SK-N-SH (cell line): ENCODE data around the gene TNN. TPM values are rescaled to one million over a fixed set of nuclear protein-coding genes. Genes with fewer than 3 reads are reported as not detected.

ENCODE experiments used
- CTCF ChIA-PET: fragments of 300-600, 350-600 bp; formaldehyde crosslinking; extraction: SDS; loops from one replicate; lab custom pipeline; 2021; lab: Yijun Ruan, JAX
- POLR2A ChIA-PET: fragments of 350-600 bp; sonication (Branson Sonifier 250); formaldehyde crosslinking; extraction: SDS; loops from one replicate; lab custom pipeline; 2020; ENCODE audit warnings: antibody characterized with exemption, inconsistent platforms; lab: Yijun Ruan, JAX
- DNase-seq: peaks from one replicate; pipeline ENCODE4 v3.0.0; 2012
- H2AFZ ChIP-seq: fragments of 200-600 bp; sonication (generic); 2 replicates; pipeline ENCODE4 v1.8.1; 2016; ENCODE audit warnings: antibody characterized with exemption, mild to moderate bottlenecking, low read depth
- H3F3A ChIP-seq: fragments of 200-600 bp; sonication (generic); replicated peaks from 2 replicates; pipeline ENCODE3; 2016; ENCODE audit warnings: antibody characterized with exemption, mild to moderate bottlenecking; ENCODE audit not compliant: insufficient read depth
- H3K27ac ChIP-seq, 2 experiments: fragments of 200-500 bp in 1 of 2; fragments of 200-600 bp in 1 of 2; sonication (Bioruptor generic) in 1 of 2; sonication (generic), shearing (Covaris generic) in 1 of 2; 2 replicates each; pipeline versions ENCODE4 v1.5.1 to v1.6.1; 2014 to 2016; ENCODE audit warnings: low read depth in 2 of 2, inconsistent platforms in 1 of 2, low read length in 1 of 2, mild to moderate bottlenecking in 1 of 2, mixed read lengths in 1 of 2
- H3K27me3 ChIP-seq: fragments of 200-600 bp; sonication (generic), shearing (Covaris generic); 2 replicates; pipeline ENCODE4 v1.6.1; 2016; ENCODE audit warnings: mixed run types; ENCODE audit not compliant: insufficient read depth
- H3K36me3 ChIP-seq, 2 experiments: fragments of 200-500 bp in 1 of 2; fragments of 200-600 bp in 1 of 2; sonication (Bioruptor generic) in 1 of 2; sonication (generic) in 1 of 2; replicated peaks in 1 of 2; 2 replicates each; pipeline versions ENCODE3 to v1.5.1; 2014 to 2016; ENCODE audit warnings: low read length in 1 of 2, mild to moderate bottlenecking in 1 of 2; ENCODE audit not compliant: insufficient read depth in 2 of 2, control insufficient read depth in 1 of 2
- H3K4me1 ChIP-seq, 2 experiments: fragments of 200-500 bp in 1 of 2; fragments of 200-600 bp in 1 of 2; sonication (Bioruptor generic) in 1 of 2; sonication (generic), shearing (Covaris generic) in 1 of 2; 2 replicates each; pipeline versions ENCODE4 v1.5.1 to v1.6.1; 2014 to 2016; ENCODE audit warnings: low read depth in 1 of 2, low read length in 1 of 2, mixed run types in 1 of 2; ENCODE audit not compliant: insufficient read depth in 2 of 2, control insufficient read depth in 1 of 2
- H3K4me2 ChIP-seq: fragments of 200-600 bp; sonication (generic), shearing (Covaris generic); 2 replicates; pipeline ENCODE4 v1.6.1; 2017; ENCODE audit warnings: mixed run types
- H3K4me3 ChIP-seq, 2 experiments: fragments of 200-500 bp in 1 of 2; fragments of 200-600 bp in 1 of 2; sonication (Bioruptor generic) in 1 of 2; sonication (generic), shearing (Covaris generic) in 1 of 2; 2 replicates each; pipeline versions ENCODE4 v1.5.1 to v1.8.1; 2014 to 2016; ENCODE audit warnings: low read depth in 2 of 2, inconsistent platforms in 1 of 2, low read length in 1 of 2, mild to moderate bottlenecking in 1 of 2, mixed read lengths in 1 of 2, moderate library complexity in 1 of 2
- H3K79me2 ChIP-seq: fragments of 200-600 bp; sonication (generic); 2 replicates; pipeline ENCODE4 v1.8.1; 2017; ENCODE audit warnings: mild to moderate bottlenecking; ENCODE audit not compliant: insufficient read depth
- H3K9ac ChIP-seq: fragments of 200-600 bp; sonication (generic); 2 replicates; pipeline ENCODE4 v1.6.1; 2017; ENCODE audit warnings: mixed run types
- H3K9me2 ChIP-seq: fragments of 200-600 bp; sonication (generic); 2 replicates; pipeline ENCODE4 v1.6.1; 2017; ENCODE audit warnings: mixed run types
- H3K9me3 ChIP-seq: fragments of 200-600 bp; sonication (generic); 2 replicates; pipeline ENCODE4 v1.6.1; 2017; ENCODE audit warnings: mixed run types, mild to moderate bottlenecking, moderate library complexity
- H4K20me1 ChIP-seq: fragments of 200-600 bp; sonication (generic); 2 replicates; pipeline ENCODE4 v1.6.1; 2017; ENCODE audit warnings: mild to moderate bottlenecking, mixed run types; ENCODE audit not compliant: insufficient read depth
- FOXJ3 ChIP-seq: sonication (generic); formaldehyde crosslinking; IDR thresholded peaks from 2 replicates; pipeline ENCODE4 v1.5.1; 2020; ENCODE audit warnings: mild to moderate bottlenecking, missing genetic modification reagents
- FOXM1 ChIP-seq: IDR thresholded peaks from 2 replicates; pipeline ENCODE4 v1.4.0; 2012; ENCODE audit warnings: low read depth, mild to moderate bottlenecking
- GATA2 ChIP-seq: sonication (generic); formaldehyde crosslinking; IDR thresholded peaks from 2 replicates; pipeline ENCODE4 v1.5.0; 2020; ENCODE audit warnings: mild to moderate bottlenecking, missing genetic modification reagents
- MAX ChIP-seq: IDR thresholded peaks from 2 replicates; pipeline ENCODE4 v1.4.0; 2012; ENCODE audit warnings: low read depth
- MXI1 ChIP-seq: IDR thresholded peaks from 2 replicates; pipeline ENCODE4 v1.6.1; 2012; ENCODE audit warnings: mild to moderate bottlenecking, low read depth, low read length, improper control_type of control experiment
- NFIC ChIP-seq: IDR thresholded peaks from 2 replicates; pipeline ENCODE4 v1.4.0; 2012; ENCODE audit warnings: borderline replicate concordance
- POLR2AphosphoS5 ChIP-seq: IDR thresholded peaks from 2 replicates; pipeline ENCODE4 v1.6.1; 2012; ENCODE audit warnings: low read depth, low read length
- RAD21 ChIP-seq: IDR thresholded peaks from 2 replicates; pipeline ENCODE4 v1.6.1; 2012; ENCODE audit warnings: mild to moderate bottlenecking, low read length
- SIN3A ChIP-seq: IDR thresholded peaks from 2 replicates; pipeline ENCODE4 v1.6.1; 2012; ENCODE audit warnings: low read depth, mild to moderate bottlenecking, low read length, moderate library complexity, borderline replicate concordance
- TAF1 ChIP-seq: IDR thresholded peaks from 2 replicates; pipeline ENCODE4 v1.6.1; 2012; ENCODE audit warnings: low read depth, mild to moderate bottlenecking, low read length, moderate library complexity, borderline replicate concordance
- TEAD4 ChIP-seq: IDR thresholded peaks from 2 replicates; pipeline ENCODE4 v1.4.0; 2012; ENCODE audit warnings: mild to moderate bottlenecking, borderline replicate concordance; ENCODE audit not compliant: insufficient read depth
- USF1 ChIP-seq: IDR thresholded peaks from 2 replicates; pipeline ENCODE4 v1.4.0; 2012; ENCODE audit warnings: low read depth, borderline replicate concordance
- WGBS: methylation state at CpG from one replicate; pipeline ENCODE4 v1.1.6; 2017; ENCODE audit warnings: low lambda C conversion rate; 5-methylcytosine and 5-hydroxymethylcytosine counted together
- polyA plus RNA-seq, 3 experiments: library from polyadenylated mRNA; depleted of rRNA; stranded (reverse); fragments of >200 nt; gene quantifications; 2 replicates each; pipeline ENCODE4 v1.2.3, GENCODE V29; 2012

Gene TNN
- polyA plus RNA-seq, 1 of the 3 experiments (the other 2 are of a cell fraction) = not detected

- TF ChIP-seq FOXJ3 (CRISPR knock-in tag) (no peak), MAX (no peak), POLR2AphosphoS5 (no peak), MXI1 (no peak), NFIC (no peak)
These were observed 108.6 kb downstream of the TNN start (continued) for GRCh38 chr1:175176246-175176645.

GRCh38 chr1:175178056-175178455 lies 110.4 kb downstream of the TNN start:
- 63% methylated on average over 1 of the region's 1 CpG for WGBS
- no peaks in the 10 kb centered on the region for H3K9me3 ChIP-seq
- no peak for TF ChIP-seq TEAD4
- no peak for TF ChIP-seq USF1
- TF ChIP-seq GATA2 (CRISPR knock-in tag) = no peak
- TF ChIP-seq RAD21 = no peak
- no peak for TF ChIP-seq FOXJ3 (CRISPR knock-in tag)
- no peak for TF ChIP-seq FOXM1
- TF ChIP-seq, all 33 proteins: peak for 0
- Histone ChIP-seq H2AFZ (no peak overlapping the region), H3K9me2 (no peaks in the 10 kb centered on the region), H3K4me3 (no peak overlapping the region), H3K27ac (no peak overlapping the region), H3K27me3 (no peaks in the 10 kb centered on the region), H3K36me3 (no peaks in the 10 kb centered on the region), H3F3A (no peaks in the 10 kb centered on the region), H3K4me1 (peaks cover 0 to 2% of the 10 kb centered on the region in 2 experiments; a peak in 1 of 4 replicates), H3K4me2 (no peak overlapping the region), H3K9ac (no peak overlapping the region), H3K79me2 (no peaks in the 10 kb centered on the region), H4K20me1 (no peaks in the 10 kb centered on the region)
- ChIA-PET CTCF (no interaction called here), POLR2A (no interaction called here)
- no peak for DNase-seq

- TF ChIP-seq SIN3A (no peak), TAF1 (no peak), POLR2AphosphoS5 (no peak)
- Histone ChIP-seq H3K4me2 (no peak overlapping the region), H3K9me3 (no peaks in the 10 kb centered on the region), H3K79me2 (no peaks in the 10 kb centered on the region), H3K9ac (no peak overlapping the region), H4K20me1 (no peaks in the 10 kb centered on the region), H3F3A (no peaks in the 10 kb centered on the region), H2AFZ (no peak overlapping the region), H3K4me3 (no peak overlapping the region), H3K9me2 (no peaks in the 10 kb centered on the region), H3K36me3 (no peaks in the 10 kb centered on the region), H3K4me1 (peaks cover 0 to 2% of the 10 kb centered on the region in 2 experiments; a peak in 1 of 4 replicates), H3K27ac (no peak overlapping the region), H3K27me3 (no peaks in the 10 kb centered on the region)
- POLR2A ChIA-PET = no interaction called here
- DNase-seq = no peak
- WGBS = 18% methylated on average over 3 of the region's 3 CpGs
- CTCF ChIA-PET = interaction anchor here (0.6 to 1.5 kb wide), 2 partner anchors 26 to 62 kb away, joined by 4 to 5 read pairs; no protein-coding TSS in a partner anchor
These were observed 110.8 kb downstream of the TNN start for GRCh38 chr1:175178456-175178855.
